A673 (cell line): ENCODE data around the gene ZFAND2A.

Experiments
- CTCF ChIP-seq: fragments of 300-800, 200-600 bp; sonication (generic); conservative IDR thresholded peaks from 2 replicates; pipeline ENCODE4 v1.5.1; 2017; ENCODE audit warnings: low read depth, mild to moderate bottlenecking, antibody characterized with exemption, low read length, moderate library complexity, mixed read lengths
- EZH2 ChIP-seq: fragments of 200-600 bp; sonication (generic); IDR thresholded peaks from 2 replicates; pipeline ENCODE4 v1.6.1; 2017; ENCODE audit warnings: borderline replicate concordance, low read depth, mild to moderate bottlenecking, mixed read lengths, antibody characterized with exemption, low read length; ENCODE audit not compliant: poor library complexity, severe bottlenecking

GRCh38 chr7:1181031-1181430 is 21.0 kb upstream of the ZFAND2A start:
- TF ChIP-seq CTCF (no peak), EZH2 (no peak)
